HepG2 (cell line): ENCODE measurements around the gene ETV3L. TPM values are rescaled to one million over a fixed set of nuclear protein-coding genes. Genes with fewer than 3 reads are reported as not detected.
A peak's percentile ranks its signal among the peaks of the same experiment; 100 is the strongest.

Experiments
- BHLHE40 ChIP-seq: IDR thresholded peaks from 2 replicates; pipeline ENCODE4 v1.6.1; 2011; ENCODE audit warnings: low read length, improper control_type of control experiment
- DMAP1 ChIP-seq: IDR thresholded peaks from 2 replicates; pipeline ENCODE4 v1.6.1; 2016
- HNRNPUL1 ChIP-seq: fragments of 200-400 bp; formaldehyde crosslinking; IDR thresholded peaks from 2 replicates; pipeline ENCODE4 v1.6.1; 2017; ENCODE audit warnings: low read depth, mild to moderate bottlenecking, low read length, moderate library complexity
- MLXIP ChIP-seq: sonication (generic); formaldehyde crosslinking; IDR thresholded peaks from 2 replicates; pipeline ENCODE4 v1.9.0; 2021; ENCODE audit warnings: missing genetic modification reagents, borderline replicate concordance
- MNT ChIP-seq: fragments of 450-650 bp; IDR thresholded peaks from 2 replicates; pipeline ENCODE4 v1.6.1; 2016
- PHF20 ChIP-seq: sonication (generic); formaldehyde crosslinking; IDR thresholded peaks from 2 replicates; pipeline ENCODE4 v1.5.0; 2020; ENCODE audit warnings: mild to moderate bottlenecking, missing genetic modification reagents
- SP5 ChIP-seq: IDR thresholded peaks from 2 replicates; pipeline ENCODE4 v1.6.1; 2016; ENCODE audit warnings: low read depth, borderline replicate concordance
- STAG1 ChIP-seq: sonication (generic); formaldehyde crosslinking; IDR thresholded peaks from 2 replicates; pipeline ENCODE4 v1.4.0; 2020; ENCODE audit warnings: missing genetic modification reagents
- TFDP1 ChIP-seq: IDR thresholded peaks from 2 replicates; pipeline ENCODE4 v1.6.1; 2016; ENCODE audit warnings: missing compliant biosample characterization, missing genetic modification reagents, borderline replicate concordance
- ZFX ChIP-seq: sonication (generic); formaldehyde crosslinking; IDR thresholded peaks from 2 replicates; pipeline ENCODE4 v1.4.0; 2020; ENCODE audit warnings: mild to moderate bottlenecking, low read depth, missing genetic modification reagents, moderate library complexity
- ZNF281 ChIP-seq: sonication (generic); formaldehyde crosslinking; IDR thresholded peaks from 2 replicates; pipeline ENCODE4 v1.4.0; 2020; ENCODE audit warnings: missing genetic modification reagents, borderline replicate concordance
- ZNF556 ChIP-seq: sonication (generic); formaldehyde crosslinking; IDR thresholded peaks from 2 replicates; pipeline ENCODE4 v1.4.0; 2020; ENCODE audit warnings: mild to moderate bottlenecking, missing genetic modification reagents, borderline replicate concordance
- ZNF574 ChIP-seq: sonication (generic); formaldehyde crosslinking; IDR thresholded peaks from 2 replicates; pipeline ENCODE4 v1.4.0; 2020; ENCODE audit warnings: missing genetic modification reagents
- ZNF724P ChIP-seq: sonication (generic); formaldehyde crosslinking; IDR thresholded peaks from 2 replicates; pipeline ENCODE4 v1.8.0; 2022; ENCODE audit warnings: missing genetic modification reagents, borderline replicate concordance
- polyA plus RNA-seq, 8 experiments: library from polyadenylated mRNA; depleted of rRNA in 3 of 8; stranded (reverse) in 7 of 8; unstranded in 1 of 8; fragments of >200 nt; fragmentation: Illumina TruSeq in 4 of 8; extraction: Trizol in 4 of 8; gene quantifications; 2 replicates each; pipeline versions ENCODE4 v1.2.1 to v1.2.3, GENCODE V29; 2011 to 2016; ENCODE audit warnings: low read depth in 4 of 8, missing spikeins in 1 of 8, mixed read lengths in 1 of 8; ENCODE audit not compliant: insufficient read depth in 1 of 8
- total RNA-seq, 5 experiments: library from RNA; depleted of rRNA; stranded (reverse); fragments of >200 nt; fragmentation: Illumina TruSeq; extraction: Trizol; gene quantifications; 2 replicates each; pipeline ENCODE4 v1.2.3, GENCODE V29; 2016; ENCODE audit warnings: low read depth in 1 of 5

The ETV3L gene
- total and polyA plus RNA-seq, 2 of the 13 experiments (the other 11 are each of a cell fraction or from before 2014, with no cell fraction given), result not detected

GRCh38 chr1:157045250-157046218 lies 54.1 kb downstream of the ETV3L start, which contains the start of gene ARHGEF11 (continued):
- peak; percentile 69 for TF ChIP-seq ZNF574 (CRISPR knock-in tag)
- TF ChIP-seq ZNF724P (CRISPR knock-in tag), result no peak
- no peak for TF ChIP-seq MNT
- peak; percentile 86 for TF ChIP-seq ZFX (CRISPR knock-in tag)
- TF ChIP-seq BHLHE40, result peak; percentile 54; the same call in 1 of the 2 replicates
- TF ChIP-seq STAG1 (CRISPR knock-in tag), result no peak
- TF ChIP-seq TFDP1 (CRISPR knock-in tag), result peak; percentile 82; the same call in 1 of the 2 replicates
- peak; percentile 19; the same call in 1 of the 2 replicates for TF ChIP-seq ZNF556 (CRISPR knock-in tag)
- TF ChIP-seq ZNF281, result peak; percentile 92
- no peak for TF ChIP-seq HNRNPUL1
- TF ChIP-seq PHF20 (CRISPR knock-in tag), result peak; percentile 17; the same call in 1 of the 2 replicates
- TF ChIP-seq SP5 (CRISPR knock-in tag), result peak; percentile 62; the same call in 1 of the 2 replicates
- peak; percentile 33; the same call in 1 of the 2 replicates for TF ChIP-seq DMAP1 (CRISPR knock-in tag)
- TF ChIP-seq MLXIP, result no peak
